Activated CD8-positive, alpha-beta memory T cell treated with anti-CD3 and anti-CD28 coated beads for 24 hours (primary cell): Measurements from ENCODE around the gene FAM153A.
"Not testable (repeated sequence)": the region's sequence is repeated elsewhere in the genome, so short reads cannot be mapped to it uniquely, and the experiment has no call there.

Experiments
- DNase-seq: peaks from one replicate; pipeline ENCODE4 v3.0.0-alpha.2; 2020

The FAM153A gene

GRCh38 chr5:177723831-177724485 lies 58.7 kb downstream of the FAM153A start:
- DNase-seq: not testable (repeated sequence)

DNA sequence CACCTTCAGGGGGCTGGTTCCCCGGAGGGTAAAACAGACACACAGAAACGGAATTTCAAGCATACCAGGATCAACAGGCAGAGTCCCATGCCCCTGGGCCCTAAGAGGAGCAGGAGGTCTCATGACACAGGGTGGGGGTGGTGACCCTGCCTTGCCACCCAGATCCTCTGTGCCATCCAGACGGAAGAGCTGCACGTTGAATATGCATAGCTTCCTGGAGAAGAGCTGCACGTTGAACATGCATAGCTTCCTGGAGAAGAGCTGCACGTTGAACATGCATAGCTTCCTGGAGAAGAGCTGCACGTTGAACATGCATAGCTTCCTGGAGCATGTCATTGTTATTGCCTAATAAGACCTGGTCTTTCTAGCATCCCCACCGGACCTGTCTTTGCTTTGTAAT lies 59.9 kb downstream of the FAM153A start:
- DNase-seq: not testable (repeated sequence)

GRCh38 chr5:177719989-177720388 lies 62.7 kb downstream of the FAM153A start:
- DNase-seq: not testable (repeated sequence)

DNA sequence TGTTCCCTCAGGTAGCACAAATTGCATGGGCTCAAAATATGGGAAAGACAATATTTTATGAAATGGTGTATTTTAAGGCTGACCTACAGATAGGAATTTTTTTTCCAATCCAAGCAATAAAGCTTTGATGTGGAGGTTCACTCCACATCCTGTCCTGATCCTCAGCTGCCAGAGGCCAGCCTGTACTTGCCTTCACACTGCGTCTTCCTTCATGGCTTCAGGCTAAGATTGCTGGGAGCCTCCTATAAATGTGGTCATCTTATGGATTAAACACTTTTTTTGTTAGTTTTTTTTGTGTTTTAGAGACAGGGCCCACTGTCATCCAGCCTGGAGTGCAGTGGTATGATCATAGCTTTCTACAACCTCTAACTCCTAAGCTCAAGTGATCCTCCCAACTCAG lies 67.3 kb downstream of the FAM153A start:
- not testable (repeated sequence) for DNase-seq

- DNase-seq: not testable (repeated sequence)
These were observed 86.6 kb downstream of the FAM153A start for GRCh38 chr5:177696100-177696499.

- not testable (repeated sequence) for DNase-seq
These were observed 87.3 kb downstream of the FAM153A start for GRCh38 chr5:177695356-177695930.

GRCh38 chr5:177694518-177694835 lies 88.2 kb downstream of the FAM153A start:
- not testable (repeated sequence) for DNase-seq

DNA sequence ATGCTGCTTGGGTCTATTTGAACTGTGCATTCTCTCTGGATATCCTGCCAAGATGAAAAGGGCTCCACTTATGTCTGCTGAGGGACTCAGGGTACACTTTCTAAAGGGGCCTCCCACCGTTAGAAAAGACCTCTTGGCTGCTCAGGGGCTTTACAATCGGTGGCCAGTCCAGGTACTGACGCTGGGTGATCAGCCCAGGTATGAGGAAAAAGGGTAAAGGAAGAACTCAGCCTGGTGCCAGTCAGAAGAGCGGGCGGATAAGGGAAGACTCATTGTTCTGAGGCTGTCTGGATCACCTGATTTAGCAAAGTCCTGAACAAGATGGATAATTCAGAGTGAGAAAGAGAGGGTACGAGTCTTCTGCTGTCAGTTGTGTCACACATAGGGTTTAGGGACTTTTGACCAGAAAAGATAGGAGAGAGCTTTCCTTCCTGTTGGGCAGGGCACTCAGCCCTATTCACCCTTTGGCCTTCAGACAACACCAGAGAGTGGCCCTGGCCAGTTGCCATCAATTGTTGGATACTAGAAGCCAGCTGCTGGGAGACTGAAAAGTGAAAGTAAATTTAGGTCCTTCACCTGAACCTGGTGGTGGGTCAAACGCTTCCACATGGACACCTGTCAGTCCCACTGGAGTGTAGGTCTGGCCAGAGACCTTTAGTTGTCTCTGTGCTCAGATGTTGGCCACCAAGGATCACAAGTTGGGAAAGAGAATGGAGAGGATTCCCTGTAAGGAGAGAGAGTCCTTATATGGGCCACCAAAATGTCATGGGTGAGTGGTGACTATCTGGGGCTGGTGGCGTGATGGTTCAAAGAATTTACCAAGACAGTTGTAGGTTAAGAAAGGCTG lies 88.8 kb downstream of the FAM153A start:
- DNase-seq: not testable (repeated sequence)

DNA sequence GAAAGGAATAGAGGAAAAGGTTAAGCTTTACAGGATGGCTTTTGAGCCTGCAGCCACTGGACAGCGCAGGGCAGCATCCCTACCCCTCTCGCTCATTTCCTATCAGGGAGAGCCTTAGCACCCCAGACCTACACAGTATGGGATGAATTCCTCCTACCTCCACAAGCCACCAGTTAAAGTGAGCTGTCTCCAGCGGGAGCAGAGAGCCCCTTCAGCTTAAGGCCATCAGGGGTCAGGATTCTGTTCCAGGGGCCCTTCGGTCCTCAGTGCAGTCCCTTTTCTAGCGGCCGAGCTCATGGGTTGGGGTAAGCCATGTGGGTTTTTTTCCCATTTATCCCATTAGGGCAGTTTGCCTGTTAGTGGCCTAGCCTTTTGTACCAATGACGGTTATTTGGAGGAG lies 89.7 kb downstream of the FAM153A start:
- not testable (repeated sequence) for DNase-seq

- DNase-seq: not testable (repeated sequence)
These were observed 90.2 kb downstream of the FAM153A start for GRCh38 chr5:177692507-177692906.

- DNase-seq: not testable (repeated sequence)
These were observed 93.6 kb downstream of the FAM153A start for GRCh38 chr5:177689011-177689610.

GRCh38 chr5:177688091-177688490 lies 94.6 kb downstream of the FAM153A start:
- not testable (repeated sequence) for DNase-seq

GRCh38 chr5:177681920-177682319 lies 100.8 kb downstream of the FAM153A start:
- DNase-seq: not testable (repeated sequence)
